Measurements from ENCODE around the gene ELFN1. TPM values are rescaled to one million over a fixed set of nuclear protein-coding genes. Genes with fewer than 3 reads are reported as not detected.

The ELFN1 gene
- total and polyA plus RNA-seq, 10 of the 15 experiments (the other 5 are each of a cell fraction or from before 2014, with no cell fraction given): 0.04 TPM; not detected in 9

GRCh38 chr7:1794888-1795542 lies 124.9 kb downstream of the ELFN1 start (continued):
- TF ChIP-seq SKIL (IDR thresholded peaks at IDR 0.05; ENCODE audit: low read depth, poor library complexity, severe bottlenecking): no peak
- peak; percentile 8 to 19 (median 14); a peak in 2 of 6 replicates for TF ChIP-seq CTCF (IDR thresholded peaks at IDR 0.05 in 2 of 3, conservative IDR thresholded peaks at IDR 0.05 in 1 of 3; ENCODE audit: control insufficient read depth in 2 of 3, extremely low read depth in 1 of 3, insufficient read depth in 1 of 3, low read depth in 3 of 3, low read length in 3 of 3)
- TF ChIP-seq SIX5 (IDR thresholded peaks at IDR 0.05; ENCODE audit: low read depth, low read length, severe bottlenecking): no peak
- no peak for TF ChIP-seq RFX5 (IDR thresholded peaks at IDR 0.05; ENCODE audit: low read depth, low read length)
- no peak for TF ChIP-seq MEF2B (IDR thresholded peaks at IDR 0.05; ENCODE audit: partially characterized antibody, poor library complexity, severe bottlenecking)
- TF ChIP-seq RAD21 (IDR thresholded peaks at IDR 0.05; ENCODE audit: insufficient read depth, low read depth, low read length): peak; percentile 24; the same call in 1 of the 2 replicates
- TF ChIP-seq, protein P1, sequence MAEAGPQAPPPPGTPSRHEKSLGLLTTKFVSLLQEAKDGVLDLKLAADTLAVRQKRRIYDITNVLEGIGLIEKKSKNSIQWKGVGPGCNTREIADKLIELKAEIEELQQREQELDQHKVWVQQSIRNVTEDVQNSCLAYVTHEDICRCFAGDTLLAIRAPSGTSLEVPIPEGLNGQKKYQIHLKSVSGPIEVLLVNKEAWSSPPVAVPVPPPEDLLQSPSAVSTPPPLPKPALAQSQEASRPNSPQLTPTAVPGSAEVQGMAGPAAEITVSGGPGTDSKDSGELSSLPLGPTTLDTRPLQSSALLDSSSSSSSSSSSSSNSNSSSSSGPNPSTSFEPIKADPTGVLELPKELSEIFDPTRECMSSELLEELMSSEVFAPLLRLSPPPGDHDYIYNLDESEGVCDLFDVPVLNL (IDR thresholded peaks at IDR 0.05; ENCODE audit: low read depth, low read length): no peak

Other genes with a start within 250 kb of the ELFN1 start
- 0.11 and 1.1 TPM in 2 replicates for gene MICALL2, start 210.8 kb upstream of the ELFN1 start, total RNA-seq (2014; rRNA removed)
- gene MICALL2, start 210.8 kb upstream of the ELFN1 start, total RNA-seq (2014; rRNA removed; fragmentation: Illumina TruSeq; extraction: Trizol): 0.04 and 0.09 TPM in 2 replicates
- 0.72 and 1.7 TPM in 2 replicates for gene MICALL2, start 210.8 kb upstream of the ELFN1 start, total RNA-seq (2021)
- gene MICALL2, start 210.8 kb upstream of the ELFN1 start, polyA plus RNA-seq (2011; rRNA removed): 0.29 and 0.37 TPM in 2 replicates
- gene MICALL2, start 210.8 kb upstream of the ELFN1 start, polyA plus RNA-seq (2014; fragmentation: Illumina TruSeq; extraction: Trizol): not detected in 2 replicates
- not detected for gene MICALL2, start 210.8 kb upstream of the ELFN1 start, polyA plus RNA-seq (2014; fragmentation: Nextera tagmentation; extraction: Ambion mirVana)
- 0.83 and 1.3 TPM in 2 replicates for gene MICALL2, start 210.8 kb upstream of the ELFN1 start, polyA plus RNA-seq (2014; rRNA removed)
- 1 to 10 TPM in 1 of 2 experiments, under 1 TPM in 1; 0.39 to 1.1 TPM for gene MICALL2, start 210.8 kb upstream of the ELFN1 start, polyA plus RNA-seq (2016; fragmentation: Nextera tagmentation; extraction: Ambion mirVana)
- 14.6 and 19.5 TPM in 2 replicates for gene INTS1, start 165.9 kb upstream of the ELFN1 start, total RNA-seq (2014; rRNA removed)
- gene INTS1, start 165.9 kb upstream of the ELFN1 start, total RNA-seq (2014; rRNA removed; fragmentation: Illumina TruSeq; extraction: Trizol): 6.9 and 10.0 TPM in 2 replicates
- gene INTS1, start 165.9 kb upstream of the ELFN1 start, total RNA-seq (2021): 76.5 and 89.0 TPM in 2 replicates
- 4.0 and 7.5 TPM in 2 replicates for gene INTS1, start 165.9 kb upstream of the ELFN1 start, polyA plus RNA-seq (2011; rRNA removed)
- gene INTS1, start 165.9 kb upstream of the ELFN1 start, polyA plus RNA-seq (2014; fragmentation: Illumina TruSeq; extraction: Trizol): 0.98 and 10.6 TPM in 2 replicates
- 1 to 10 TPM in 1 of 2 experiments, under 1 TPM in 1; 0.52 to 1.5 TPM for gene INTS1, start 165.9 kb upstream of the ELFN1 start, polyA plus RNA-seq (2014; fragmentation: Nextera tagmentation; extraction: Ambion mirVana)
- gene INTS1, start 165.9 kb upstream of the ELFN1 start, polyA plus RNA-seq (2014; rRNA removed): 35.1 and 40.6 TPM in 2 replicates
- 10 to 100 TPM; 37.0 to 38.3 TPM for gene INTS1, start 165.9 kb upstream of the ELFN1 start, polyA plus RNA-seq (2016; fragmentation: Nextera tagmentation; extraction: Ambion mirVana)
- gene MAFK, start 139.6 kb upstream of the ELFN1 start, total RNA-seq (2014; rRNA removed): 11.0 and 13.8 TPM in 2 replicates
- 3.3 and 4.0 TPM in 2 replicates for gene MAFK, start 139.6 kb upstream of the ELFN1 start, total RNA-seq (2014; rRNA removed; fragmentation: Illumina TruSeq; extraction: Trizol)
- gene MAFK, start 139.6 kb upstream of the ELFN1 start, total RNA-seq (2021): 24.3 and 24.5 TPM in 2 replicates
- gene MAFK, start 139.6 kb upstream of the ELFN1 start, polyA plus RNA-seq (2011; rRNA removed): 2.2 and 3.5 TPM in 2 replicates
- 0.82 and 3.0 TPM in 2 replicates for gene MAFK, start 139.6 kb upstream of the ELFN1 start, polyA plus RNA-seq (2014; fragmentation: Illumina TruSeq; extraction: Trizol)
- gene MAFK, start 139.6 kb upstream of the ELFN1 start, polyA plus RNA-seq (2014; fragmentation: Nextera tagmentation; extraction: Ambion mirVana): under 1 TPM; 0.10 to 0.26 TPM
- gene MAFK, start 139.6 kb upstream of the ELFN1 start, polyA plus RNA-seq (2014; rRNA removed): 11.9 and 17.0 TPM in 2 replicates
- gene MAFK, start 139.6 kb upstream of the ELFN1 start, polyA plus RNA-seq (2016; fragmentation: Nextera tagmentation; extraction: Ambion mirVana): 1 to 10 TPM; 1.3 to 1.4 TPM
- not detected in 2 replicates for gene TMEM184A, start 114.1 kb upstream of the ELFN1 start, total RNA-seq (2014; rRNA removed)
- gene TMEM184A, start 114.1 kb upstream of the ELFN1 start, total RNA-seq (2014; rRNA removed; fragmentation: Illumina TruSeq; extraction: Trizol): not detected in 2 replicates
- gene TMEM184A, start 114.1 kb upstream of the ELFN1 start, total RNA-seq (2021): 0.15 TPM in 1 of 2 replicates, not detected in the other
- gene TMEM184A, start 114.1 kb upstream of the ELFN1 start, polyA plus RNA-seq (2011; rRNA removed): not detected in 2 replicates
- not detected in 2 replicates for gene TMEM184A, start 114.1 kb upstream of the ELFN1 start, polyA plus RNA-seq (2014; fragmentation: Illumina TruSeq; extraction: Trizol)
- gene TMEM184A, start 114.1 kb upstream of the ELFN1 start, polyA plus RNA-seq (2014; fragmentation: Nextera tagmentation; extraction: Ambion mirVana): under 1 TPM in 1 of 2 experiments, not detected in 1; 0.04 TPM
- not detected in 2 replicates for gene TMEM184A, start 114.1 kb upstream of the ELFN1 start, polyA plus RNA-seq (2014; rRNA removed)
- not detected for gene TMEM184A, start 114.1 kb upstream of the ELFN1 start, polyA plus RNA-seq (2016; fragmentation: Nextera tagmentation; extraction: Ambion mirVana)
- gene PSMG3, start 100.2 kb upstream of the ELFN1 start, total RNA-seq (2014; rRNA removed): 64.9 and 68.7 TPM in 2 replicates
- 46.7 and 52.4 TPM in 2 replicates for gene PSMG3, start 100.2 kb upstream of the ELFN1 start, total RNA-seq (2014; rRNA removed; fragmentation: Illumina TruSeq; extraction: Trizol)
- gene PSMG3, start 100.2 kb upstream of the ELFN1 start, total RNA-seq (2021): 49.7 and 50.3 TPM in 2 replicates
- gene PSMG3, start 100.2 kb upstream of the ELFN1 start, polyA plus RNA-seq (2011; rRNA removed): 49.5 and 74.5 TPM in 2 replicates
- 11.5 and 33.9 TPM in 2 replicates for gene PSMG3, start 100.2 kb upstream of the ELFN1 start, polyA plus RNA-seq (2014; fragmentation: Illumina TruSeq; extraction: Trizol)
- 10 to 100 TPM; 23.9 to 40.5 TPM for gene PSMG3, start 100.2 kb upstream of the ELFN1 start, polyA plus RNA-seq (2014; fragmentation: Nextera tagmentation; extraction: Ambion mirVana)
- 90.4 and 92.0 TPM in 2 replicates for gene PSMG3, start 100.2 kb upstream of the ELFN1 start, polyA plus RNA-seq (2014; rRNA removed)
- gene PSMG3, start 100.2 kb upstream of the ELFN1 start, polyA plus RNA-seq (2016; fragmentation: Nextera tagmentation; extraction: Ambion mirVana): 100 to 1,000 TPM; 109 to 115 TPM

All from GM12878 (cell line).